Measurements from ENCODE around the gene NOP10.
"Not testable (repeated sequence)": the region's sequence is repeated elsewhere in the genome, so short reads cannot be mapped to it uniquely, and the experiment has no call there.

The NOP10 gene
- total RNA-seq, result 30.8 to 39.5 reads per million in 2 donors

GRCh38 chr15:34342737-34343575, at the start of gene NOP10, which contains the start of gene NUTM1:
Gene NOP10, minus strand, starts transcription at chr15:34343136. Its CDS starts 63 bp downstream, at chr15:34343073.
Gene NUTM1, plus strand, starts transcription at chr15:34343315. Its CDS starts 382 bp downstream, at chr15:34343697.
- DNase-seq, result peak; percentile 57

- not testable (repeated sequence) for DNase-seq
These were observed 46.7 kb upstream of the NOP10 start for GRCh38 chr15:34389594-34390086.

- not testable (repeated sequence) for DNase-seq
These were observed 39.0 kb upstream of the NOP10 start for GRCh38 chr15:34381829-34382521.

- not testable (repeated sequence) for DNase-seq
These were observed 37.6 kb upstream of the NOP10 start for GRCh38 chr15:34380491-34380890.

GRCh38 chr15:34376856-34377255, 33.9 kb upstream of the NOP10 start:
- DNase-seq, result no peak

GRCh38 chr15:34375541-34375940, 32.6 kb upstream of the NOP10 start:
- not testable (repeated sequence) for DNase-seq

- no peak for DNase-seq
These were observed 31.9 kb upstream of the NOP10 start for GRCh38 chr15:34374816-34375215.

- DNase-seq, result no peak
These were observed 31.0 kb upstream of the NOP10 start for GRCh38 chr15:34373951-34374350.

- no peak for DNase-seq
These were observed 27.7 kb upstream of the NOP10 start for GRCh38 chr15:34370643-34371042.

- DNase-seq, result no peak
These were observed 27.2 kb upstream of the NOP10 start for GRCh38 chr15:34370129-34370528.

- peak; percentile 79 for DNase-seq
These were observed 24.5 kb upstream of the NOP10 start, which contains the start of gene LPCAT4 for GRCh38 chr15:34367101-34368081. Gene LPCAT4, minus strand, starts transcription at chr15:34367196. Its CDS starts 96 bp downstream, at chr15:34367100.

GRCh38 chr15:34366271-34367065, 23.5 kb upstream of the NOP10 start:
- DNase-seq, result peak; percentile 26

- no peak for DNase-seq
These were observed 22.9 kb upstream of the NOP10 start for GRCh38 chr15:34365836-34366235.

GRCh38 chr15:34365091-34365825, 22.3 kb upstream of the NOP10 start:
- DNase-seq, result no peak

GRCh38 chr15:34364041-34364440, 21.1 kb upstream of the NOP10 start:
- no peak for DNase-seq

- no peak for DNase-seq
These were observed 19.3 kb upstream of the NOP10 start for GRCh38 chr15:34362047-34362773.

GRCh38 chr15:34361278-34361677, 18.3 kb upstream of the NOP10 start:
- DNase-seq, result no peak

- DNase-seq, result no peak
These were observed 17.4 kb upstream of the NOP10 start for GRCh38 chr15:34360298-34360697.

GRCh38 chr15:34359416-34359815, 16.5 kb upstream of the NOP10 start:
- no peak for DNase-seq

GRCh38 chr15:34358948-34359347, 16.0 kb upstream of the NOP10 start:
- no peak for DNase-seq
